G401 (cell line): ENCODE measurements around the gene RAET1L. TPM values are rescaled to one million over a fixed set of nuclear protein-coding genes. Genes with fewer than 3 reads are reported as not detected.
"Not testable (repeated sequence)": the region's sequence is repeated elsewhere in the genome, so short reads cannot be mapped to it uniquely, and the experiment has no call there.

Experiments used
- DNase-seq: peaks from one replicate; pipeline ENCODE4 v3.0.0-alpha.2; 2015; ENCODE audit warnings: low spot score
- in situ Hi-C: cut with HindIII; loops from 2 replicates; pipeline ENCODE4 v1.10.0; 2016; ENCODE audit warnings: low sequenced_read_pairs, mixed read lengths
- total RNA-seq: library from RNA; depleted of rRNA; stranded (reverse); fragments of >200 nt; shearing (Covaris generic); gene quantifications from 2 replicates; pipeline ENCODE4 v1.2.3, GENCODE V29; 2014

The RAET1L gene
- total RNA-seq, 1 experiment from 2014 or later: not detected

DNA sequence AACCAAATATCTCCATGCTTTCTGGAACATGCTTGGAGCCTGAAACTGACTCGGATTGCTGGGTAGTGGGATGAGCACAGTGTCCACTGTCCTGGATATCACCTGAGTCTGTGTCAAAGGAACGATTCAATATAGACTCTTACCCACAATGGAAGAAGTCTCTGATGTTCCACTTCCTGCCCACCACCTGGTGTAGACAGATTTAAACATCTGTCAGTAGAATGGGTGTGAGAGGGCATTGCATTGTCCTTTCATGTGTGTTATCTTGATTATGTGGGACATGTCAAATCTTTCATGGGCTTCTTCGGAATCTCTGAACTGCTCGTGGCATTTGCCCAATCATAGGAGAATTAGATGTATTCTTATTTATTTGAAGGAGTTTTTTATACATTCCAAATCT, 22.8 kb upstream of the RAET1L start:
- in situ Hi-C loops: no loop called here
- DNase-seq: no peak

DNA sequence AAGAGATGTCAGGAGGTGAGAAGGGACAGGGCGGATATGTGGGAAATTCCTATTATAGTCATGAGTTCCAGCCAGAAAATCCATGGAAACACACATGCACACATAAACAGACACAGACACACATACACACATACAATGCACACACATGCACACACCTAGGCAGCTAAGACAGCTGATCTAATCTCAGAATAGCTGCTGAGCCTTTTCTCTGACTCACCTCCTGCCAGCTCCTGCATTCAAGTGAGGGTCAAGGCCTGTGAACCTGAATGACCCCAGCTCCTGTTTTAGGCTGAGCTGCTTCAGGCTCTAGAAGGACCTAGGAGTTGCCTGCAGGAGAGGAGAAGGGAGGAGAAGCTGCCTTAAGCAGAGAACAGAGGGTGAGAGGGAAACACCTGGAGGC, 21.6 kb upstream of the RAET1L start:
- in situ Hi-C loops: no loop called here
- DNase-seq: no peak

DNA sequence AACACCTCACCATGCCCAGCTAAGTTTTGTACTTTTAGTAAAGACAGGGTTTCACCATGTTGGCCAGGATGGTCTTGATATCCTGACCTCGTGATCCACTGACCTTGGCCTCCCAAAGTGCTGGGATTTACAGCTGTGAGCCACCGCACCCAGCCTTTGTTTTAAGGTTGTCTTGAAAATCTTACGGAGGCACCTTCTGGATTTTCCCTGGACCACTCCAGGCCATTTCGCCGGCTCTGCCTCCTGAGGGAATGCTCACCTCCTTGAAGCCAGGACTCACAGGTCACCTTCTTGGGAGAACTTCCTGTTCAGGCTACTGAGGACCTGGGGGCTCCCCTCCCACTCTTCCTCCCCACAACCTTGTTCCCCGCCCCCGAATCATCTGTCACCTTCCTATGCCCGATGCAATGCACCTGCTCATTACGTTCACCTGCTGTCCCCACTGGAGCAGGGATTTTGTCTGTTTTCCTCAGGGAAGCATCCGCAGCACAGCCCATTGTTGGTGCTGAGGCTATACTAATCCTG, 19.4 kb upstream of the RAET1L start:
- in situ Hi-C loops: no loop called here
- no peak for DNase-seq

DNA sequence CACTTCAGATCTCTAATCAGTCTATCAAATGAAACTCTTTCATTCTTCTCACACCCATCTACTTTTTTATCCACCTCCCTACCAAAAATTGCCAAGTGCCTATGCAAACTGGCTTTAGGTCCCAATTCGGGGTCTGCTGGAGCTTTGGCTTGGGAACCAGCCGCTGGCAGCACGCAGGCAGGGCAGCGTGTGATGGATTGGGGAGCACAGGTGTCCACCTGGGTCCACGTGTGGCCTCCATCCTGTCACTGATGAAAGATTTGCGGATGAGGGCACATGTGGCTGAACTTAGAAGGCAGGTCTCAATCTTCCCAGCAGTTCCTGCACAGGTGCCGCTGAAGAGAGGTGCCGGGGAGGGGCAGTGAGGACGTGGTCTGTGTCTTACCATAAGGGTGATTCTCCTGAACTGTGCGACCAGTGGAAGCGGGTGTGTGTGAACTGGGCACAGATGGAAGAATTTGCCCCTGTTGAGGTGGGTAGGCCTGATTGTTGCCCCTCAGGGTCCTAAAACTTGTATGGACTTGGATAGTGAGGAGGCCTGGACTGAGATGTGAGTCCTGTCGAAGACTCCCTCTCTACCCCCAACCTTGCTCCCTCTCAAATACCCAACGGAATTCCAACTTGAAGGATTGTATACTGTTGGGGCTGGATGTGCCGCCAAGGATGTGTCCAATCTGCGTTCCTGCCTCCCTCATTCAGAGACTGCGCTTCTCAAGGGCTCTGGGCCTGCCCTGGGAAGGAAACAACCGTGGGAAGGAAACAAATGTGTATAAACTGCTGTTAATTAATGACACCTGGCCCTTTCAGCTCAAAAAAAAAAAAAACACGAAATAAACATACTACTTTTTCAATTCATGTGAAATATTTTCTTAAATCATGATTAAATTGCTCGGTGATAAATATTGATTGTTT, 18.4 kb upstream of the RAET1L start:
- in situ Hi-C loops: no loop called here
- no peak for DNase-seq

DNA sequence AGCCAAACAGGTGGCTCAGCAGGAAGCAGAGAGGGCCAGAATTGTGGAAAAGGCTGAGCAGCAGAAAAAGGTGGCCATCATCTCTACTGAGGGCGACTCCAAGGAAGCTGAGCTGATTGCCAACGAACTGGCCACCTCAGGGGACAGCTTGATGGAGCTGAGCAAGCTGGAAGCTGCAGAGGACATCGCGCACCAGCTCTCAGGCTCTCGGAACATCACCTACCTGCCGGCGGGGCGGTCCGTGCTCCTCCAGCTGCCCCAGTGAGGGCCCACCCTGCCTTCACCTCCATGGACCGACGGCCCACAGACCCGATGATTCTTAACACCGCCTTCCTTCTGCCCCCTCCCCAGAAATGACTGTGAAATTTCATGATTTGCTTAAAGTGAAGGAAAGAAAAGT, 17.8 kb upstream of the RAET1L start:
- in situ Hi-C loops: no loop called here
- no peak for DNase-seq

DNA sequence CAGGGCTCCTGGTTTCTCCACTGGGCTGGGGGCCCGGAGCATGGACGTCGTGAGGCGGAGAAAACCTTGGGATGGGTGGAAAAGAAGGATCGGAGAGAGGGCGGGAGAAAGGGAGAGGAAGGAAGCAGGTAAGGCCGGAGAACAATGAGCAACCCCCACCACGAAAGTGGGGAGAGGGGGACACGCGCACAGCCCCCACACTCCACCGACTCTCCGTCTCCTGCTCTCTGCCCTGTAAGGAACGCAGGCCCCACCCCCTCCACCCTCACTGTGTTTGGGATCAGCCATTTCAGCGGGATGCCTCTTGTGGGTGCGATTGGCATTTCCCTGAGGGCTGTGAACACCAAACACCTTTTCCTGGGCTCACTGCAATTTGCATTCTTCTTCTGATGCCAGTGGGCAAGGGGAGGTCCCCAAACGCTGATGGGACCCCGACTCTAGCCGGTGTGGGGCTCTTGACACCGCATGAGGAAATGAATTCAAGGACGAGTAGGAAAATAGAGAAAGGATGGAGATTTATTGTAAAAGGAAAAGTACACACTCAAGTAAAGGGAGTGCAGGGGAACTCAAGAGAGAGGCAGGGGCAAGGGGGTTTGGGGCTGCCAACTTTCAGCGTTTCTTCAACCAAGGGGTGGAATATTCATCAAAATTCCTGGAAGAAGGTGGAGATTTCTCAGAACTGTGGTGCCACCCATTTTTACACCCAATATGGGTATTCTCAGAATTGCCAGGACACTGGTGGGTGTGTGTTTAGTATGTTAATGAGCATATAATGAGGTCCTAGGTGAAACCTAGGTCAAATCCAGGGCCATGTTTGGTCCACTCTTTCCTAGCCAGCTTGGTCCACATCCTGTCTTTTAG, 13.1 kb upstream of the RAET1L start:
- in situ Hi-C loops: no loop called here
- no peak for DNase-seq

DNA sequence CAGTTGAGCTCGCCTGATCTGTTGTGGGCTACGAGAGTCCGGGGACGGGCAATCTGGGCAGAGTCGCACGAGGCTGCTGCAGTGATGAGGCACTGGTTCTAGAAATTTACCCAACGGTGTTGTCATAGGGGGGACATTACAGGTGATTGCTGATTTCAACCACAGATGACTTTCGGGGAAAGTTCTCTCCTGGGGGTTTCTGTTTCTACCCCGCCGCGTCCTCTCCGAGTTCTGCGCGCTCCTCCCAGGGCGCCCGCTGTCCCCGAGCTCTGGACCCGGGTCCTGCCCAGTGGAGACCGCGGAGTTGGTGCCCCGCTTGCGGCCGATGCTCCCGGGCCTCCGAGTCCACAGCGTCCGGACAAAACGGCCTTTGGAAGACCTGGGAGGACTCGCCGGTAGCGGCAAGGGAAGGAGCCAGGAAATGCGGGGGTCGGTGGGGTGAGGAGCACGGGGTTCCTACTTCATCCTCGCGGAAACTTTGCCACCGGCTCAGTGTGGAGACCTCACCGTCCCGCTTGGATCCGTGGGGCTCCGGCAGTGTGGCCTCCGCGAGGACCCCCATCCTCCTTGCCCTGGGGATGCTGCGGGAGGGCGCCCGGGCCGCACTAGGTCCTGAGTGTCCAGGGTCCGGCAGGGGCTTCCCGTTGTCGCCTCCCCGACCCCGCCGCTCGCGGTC, 12.3 kb upstream of the RAET1L start:
- in situ Hi-C loops: no loop called here
- DNase-seq: no peak

DNA sequence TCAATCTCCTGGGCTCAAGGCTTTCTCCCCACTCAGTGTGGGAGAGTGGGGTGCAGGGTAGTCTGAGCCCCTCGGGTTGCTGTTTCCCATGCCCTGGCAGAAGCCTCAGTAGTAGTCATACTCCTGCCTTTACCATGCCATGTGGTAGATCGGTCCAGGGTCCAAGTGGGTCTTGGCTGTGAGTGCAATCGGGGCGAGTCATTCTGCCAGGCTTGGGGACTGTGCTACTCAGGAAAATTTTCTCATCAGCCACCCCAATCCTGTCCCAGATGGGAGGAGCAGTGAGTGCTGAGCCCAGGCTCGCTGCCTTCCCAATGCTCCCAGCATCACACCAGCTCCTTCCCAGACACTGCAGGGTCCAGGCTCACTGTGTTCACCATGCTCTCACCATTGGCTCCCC, 10.7 kb upstream of the RAET1L start:
- DNase-seq: no peak

DNA sequence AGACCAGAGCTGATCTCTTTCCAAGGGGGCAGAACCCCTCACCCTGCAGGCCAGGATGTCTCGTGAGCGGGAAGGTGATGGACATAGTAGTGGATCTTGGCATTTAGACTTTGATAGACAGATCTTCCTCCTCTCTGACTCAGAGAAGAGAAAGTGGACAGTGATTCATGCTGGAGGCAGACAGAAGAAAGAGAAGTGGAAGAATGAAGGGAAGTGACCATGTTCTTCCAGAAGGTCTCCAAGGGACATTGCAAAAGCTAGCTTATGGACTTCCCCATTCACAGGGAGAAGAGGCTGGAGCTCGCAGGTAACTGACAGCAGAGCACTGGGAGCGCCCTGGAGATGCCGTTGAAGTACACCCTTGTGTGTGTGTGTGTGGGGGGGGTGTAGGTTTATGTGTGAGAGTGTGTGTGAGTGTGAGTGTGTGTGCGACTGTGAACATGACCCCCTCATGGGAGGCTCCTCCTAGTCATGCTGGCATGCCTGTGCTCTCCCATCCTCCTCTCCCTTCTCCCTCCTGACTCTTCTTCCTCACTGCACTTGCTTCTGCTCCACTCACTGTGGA, 8.0 kb upstream of the RAET1L start:
- no peak for DNase-seq
- in situ Hi-C loops: no loop called here

More for the DNA sequence above, 10.7 kb upstream of the RAET1L start:
- in situ Hi-C loops: no loop called here

DNA sequence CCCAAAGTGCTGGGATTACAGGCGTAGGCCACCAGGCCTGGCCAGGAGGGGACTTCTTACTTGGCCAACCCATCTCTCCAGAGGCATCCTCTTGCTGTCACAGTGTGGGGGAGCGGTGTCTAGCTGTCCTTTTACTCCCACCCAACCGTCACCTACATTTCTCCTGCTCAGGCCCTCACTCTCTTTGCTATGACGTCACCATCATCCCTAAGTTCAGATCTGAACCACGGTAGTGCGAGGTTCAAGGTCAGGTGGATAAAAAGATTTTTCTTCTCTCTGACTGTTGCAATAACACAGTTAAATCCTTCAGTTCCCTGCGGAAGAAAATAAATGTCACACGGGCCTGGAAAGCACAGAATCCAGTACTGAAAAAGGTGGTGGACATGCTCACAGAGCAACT, 7.3 kb upstream of the RAET1L start:
- no peak for DNase-seq
- in situ Hi-C loops: no loop called here

DNA sequence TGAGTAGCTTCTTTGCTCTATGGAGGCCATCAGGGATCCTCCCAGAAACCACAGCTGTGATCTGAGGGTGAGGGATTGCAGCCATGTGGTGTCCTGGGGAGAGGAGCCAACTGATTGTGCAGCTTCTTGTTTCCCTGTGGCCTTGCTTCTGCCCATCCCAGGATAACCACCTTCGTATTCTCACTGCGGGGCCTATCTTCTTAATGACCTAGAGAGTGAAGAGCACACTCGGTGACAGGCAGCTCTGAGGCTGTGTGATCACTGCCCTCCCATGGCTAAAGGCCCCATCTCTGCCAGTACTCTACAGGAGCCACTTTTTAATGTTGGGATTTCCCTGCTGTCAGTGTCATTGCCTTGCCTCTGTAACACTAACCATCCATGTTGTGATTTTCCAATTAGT, 5.3 kb upstream of the RAET1L start:
- no peak for DNase-seq
- in situ Hi-C loops: no loop called here

DNA sequence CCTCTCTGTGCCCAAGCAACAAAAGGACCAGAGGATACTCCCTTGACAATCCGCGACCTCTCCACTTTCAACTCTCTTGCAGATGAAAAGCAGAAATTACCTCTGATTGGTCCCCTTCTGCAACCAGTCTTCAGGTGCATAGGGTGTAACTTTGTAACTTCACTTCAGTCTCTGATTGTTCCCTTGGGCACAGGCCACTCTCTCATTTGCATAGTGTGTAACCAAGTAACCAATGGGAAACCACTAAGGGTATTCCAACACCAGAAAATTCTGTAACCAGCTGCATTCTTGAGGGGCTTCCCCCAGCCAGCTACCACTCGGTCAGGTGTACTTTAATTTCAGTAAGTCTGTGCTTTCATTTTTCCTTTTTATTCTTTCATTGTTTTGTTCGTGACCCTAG, 4.4 kb upstream of the RAET1L start:
- DNase-seq: no peak
- in situ Hi-C loops: no loop called here

DNA sequence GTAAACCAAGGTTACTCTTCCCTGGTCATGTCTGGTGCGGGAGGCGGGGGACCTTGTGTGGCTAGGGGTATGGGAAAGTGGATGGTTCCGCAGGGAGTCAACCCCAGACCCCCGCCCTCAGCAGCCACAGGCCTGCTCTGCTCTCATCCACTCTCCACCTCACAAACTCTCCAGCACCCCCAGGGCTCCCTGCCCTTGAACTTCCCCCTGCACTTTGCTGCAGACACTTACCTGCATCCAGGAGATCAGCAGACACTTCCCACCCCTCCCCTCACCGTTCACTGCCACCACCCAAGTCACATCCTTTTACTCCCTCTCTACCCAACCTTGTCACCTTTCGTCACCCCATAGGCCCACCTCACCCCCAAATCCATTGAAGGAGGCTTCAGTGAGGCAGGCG, 3.9 kb upstream of the RAET1L start:
- no peak for DNase-seq
- in situ Hi-C loops: no loop called here

DNA sequence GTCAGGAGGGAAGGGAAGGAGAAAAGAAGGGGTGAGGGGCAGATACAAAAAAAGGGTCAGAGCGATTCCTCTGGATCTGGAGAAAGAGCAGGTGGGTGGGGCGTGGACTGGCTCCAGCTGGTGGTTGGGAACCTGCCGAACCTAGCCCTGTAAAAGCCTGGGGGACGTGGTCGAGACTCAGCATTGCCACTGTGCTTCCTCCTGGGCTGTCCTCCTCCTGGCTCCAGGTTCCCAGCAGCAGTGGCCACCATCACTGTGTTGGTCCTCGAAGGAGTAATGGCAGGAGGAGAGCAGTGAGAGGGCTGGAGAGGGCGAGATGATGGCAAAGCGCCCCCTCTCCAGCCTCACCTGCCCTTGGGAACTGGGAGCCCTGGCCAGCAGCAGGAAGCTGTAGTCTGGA, 3.5 kb upstream of the RAET1L start:
- no peak for DNase-seq
- in situ Hi-C loops: no loop called here

DNA sequence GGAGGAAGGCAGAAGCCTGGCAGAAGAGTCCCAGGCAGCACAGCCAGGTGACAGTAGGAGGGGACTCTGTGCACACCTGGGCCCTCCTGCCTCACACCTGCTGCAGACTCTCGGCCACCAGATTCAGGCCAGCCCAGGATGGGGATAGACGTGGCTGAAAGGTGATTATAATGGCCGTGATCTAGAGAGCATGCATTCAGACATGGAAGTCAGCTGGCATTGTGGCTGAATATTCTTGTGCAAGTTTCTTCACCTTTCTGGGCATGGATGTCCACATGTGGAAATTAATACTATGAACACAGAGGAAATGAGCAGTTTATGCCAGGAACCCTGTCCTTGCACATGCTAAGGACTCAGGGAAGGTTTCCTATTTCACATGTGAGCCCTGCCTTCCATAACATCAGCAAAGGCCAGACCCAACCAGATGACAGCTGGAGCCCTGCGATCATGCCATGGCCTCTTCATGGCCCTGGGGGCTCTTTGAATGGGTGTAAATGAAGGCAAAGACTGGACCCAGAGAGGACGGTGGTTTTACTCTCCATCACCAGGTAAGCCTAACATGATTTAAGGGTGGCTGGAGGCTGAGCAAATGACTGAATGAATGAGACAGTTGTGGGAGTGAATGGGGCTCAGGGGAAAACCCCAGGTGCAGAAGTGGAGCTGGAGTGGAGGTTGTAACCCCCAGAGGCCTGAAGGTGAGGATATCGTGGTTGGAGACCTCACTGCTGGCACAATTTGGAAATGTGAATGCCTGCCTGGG, 2.7 kb upstream of the RAET1L start:
- in situ Hi-C loops: no loop called here
- DNase-seq: no peak

DNA sequence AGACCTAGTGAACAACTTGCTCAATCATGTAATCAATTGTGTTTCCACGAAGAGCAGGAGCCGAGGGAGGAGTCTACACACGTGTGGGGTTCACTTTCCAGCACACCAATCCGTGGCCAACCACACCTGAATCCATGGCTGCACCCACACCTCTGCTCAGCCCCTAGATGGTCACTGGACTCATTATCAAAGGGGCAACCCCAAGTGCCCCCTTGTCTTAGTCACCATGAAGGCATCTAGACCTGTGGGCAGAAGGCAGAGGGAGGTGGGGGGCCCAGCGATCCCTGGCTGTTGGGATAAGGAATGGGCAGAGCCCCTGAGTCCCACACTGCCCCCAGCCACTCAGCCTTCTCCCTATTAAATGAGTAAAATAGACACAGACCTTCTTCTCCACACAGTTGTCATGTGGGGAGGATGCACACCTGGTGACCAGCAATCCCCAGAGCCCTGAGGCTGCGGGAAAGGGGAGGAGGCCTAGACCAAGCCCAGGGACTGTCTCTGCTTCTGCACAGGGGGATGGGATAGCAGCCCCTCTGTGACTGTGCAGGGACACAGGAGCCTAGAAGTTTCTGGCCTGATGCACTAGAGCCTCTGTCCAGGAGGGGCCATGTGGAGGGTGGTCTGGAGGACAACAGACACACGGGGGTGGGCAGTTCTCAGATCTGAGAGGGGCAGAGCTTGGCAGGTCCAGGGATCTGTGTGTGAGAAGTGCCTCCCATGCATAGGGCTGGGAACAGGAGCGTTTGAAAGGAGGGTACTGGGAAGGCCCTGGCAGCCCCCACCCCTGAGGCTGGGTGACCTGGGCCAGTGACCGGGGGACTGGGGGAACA, 1.9 kb upstream of the RAET1L start:
- DNase-seq: no peak
- in situ Hi-C loops: no loop called here

DNA sequence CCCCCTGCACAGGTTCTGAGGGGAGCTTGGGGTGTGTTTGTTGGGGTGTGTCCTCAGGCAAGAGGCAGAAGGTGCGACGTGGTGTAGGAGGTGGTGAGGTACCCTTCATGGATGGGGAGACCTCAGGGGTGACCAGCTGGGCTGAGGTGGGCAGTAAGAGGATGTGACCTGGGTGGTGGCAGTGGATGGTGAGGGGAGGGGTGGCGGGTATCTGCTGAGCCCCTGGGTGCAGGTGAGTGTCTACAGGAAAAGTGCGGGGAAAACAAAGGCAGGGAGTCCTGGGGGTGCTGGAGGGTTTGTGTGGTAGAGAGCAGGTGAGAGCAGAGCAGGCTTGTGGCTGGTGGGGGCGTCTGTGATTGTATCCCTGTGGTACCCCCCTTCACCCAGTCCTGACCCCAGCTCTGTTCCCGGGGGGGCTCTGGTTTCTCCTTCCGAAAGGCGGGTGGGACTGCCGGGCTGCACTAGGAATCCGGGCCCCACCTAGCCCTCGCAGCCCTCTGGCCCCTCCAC, 631 bp downstream of the RAET1L start:
- in situ Hi-C loops: no loop called here
- no peak for DNase-seq

DNA sequence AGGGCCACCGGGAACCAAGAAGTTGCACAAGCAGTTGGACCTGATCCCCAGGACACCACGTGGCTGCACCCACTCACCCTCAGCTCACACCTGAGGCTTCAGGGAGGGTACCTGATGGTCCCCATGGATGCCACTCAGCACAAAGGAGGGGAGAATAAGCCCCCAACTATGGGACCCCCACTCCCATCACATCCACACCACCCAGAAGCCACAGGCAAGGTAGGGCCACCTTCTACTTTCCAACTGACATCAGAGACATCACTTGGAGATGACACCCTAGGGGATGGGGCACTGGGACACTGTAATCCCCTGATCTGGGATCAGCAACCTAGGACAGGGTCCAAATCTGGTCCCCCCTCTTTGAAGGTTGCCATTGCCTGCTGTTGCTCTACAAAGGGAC, 1.3 kb downstream of the RAET1L start:
- in situ Hi-C loops: not testable (repeated sequence)

More for the DNA sequence above, 1.3 kb downstream of the RAET1L start:
- not testable (repeated sequence) for DNase-seq
